ENCODE results near the gene LETM1.

DNA sequence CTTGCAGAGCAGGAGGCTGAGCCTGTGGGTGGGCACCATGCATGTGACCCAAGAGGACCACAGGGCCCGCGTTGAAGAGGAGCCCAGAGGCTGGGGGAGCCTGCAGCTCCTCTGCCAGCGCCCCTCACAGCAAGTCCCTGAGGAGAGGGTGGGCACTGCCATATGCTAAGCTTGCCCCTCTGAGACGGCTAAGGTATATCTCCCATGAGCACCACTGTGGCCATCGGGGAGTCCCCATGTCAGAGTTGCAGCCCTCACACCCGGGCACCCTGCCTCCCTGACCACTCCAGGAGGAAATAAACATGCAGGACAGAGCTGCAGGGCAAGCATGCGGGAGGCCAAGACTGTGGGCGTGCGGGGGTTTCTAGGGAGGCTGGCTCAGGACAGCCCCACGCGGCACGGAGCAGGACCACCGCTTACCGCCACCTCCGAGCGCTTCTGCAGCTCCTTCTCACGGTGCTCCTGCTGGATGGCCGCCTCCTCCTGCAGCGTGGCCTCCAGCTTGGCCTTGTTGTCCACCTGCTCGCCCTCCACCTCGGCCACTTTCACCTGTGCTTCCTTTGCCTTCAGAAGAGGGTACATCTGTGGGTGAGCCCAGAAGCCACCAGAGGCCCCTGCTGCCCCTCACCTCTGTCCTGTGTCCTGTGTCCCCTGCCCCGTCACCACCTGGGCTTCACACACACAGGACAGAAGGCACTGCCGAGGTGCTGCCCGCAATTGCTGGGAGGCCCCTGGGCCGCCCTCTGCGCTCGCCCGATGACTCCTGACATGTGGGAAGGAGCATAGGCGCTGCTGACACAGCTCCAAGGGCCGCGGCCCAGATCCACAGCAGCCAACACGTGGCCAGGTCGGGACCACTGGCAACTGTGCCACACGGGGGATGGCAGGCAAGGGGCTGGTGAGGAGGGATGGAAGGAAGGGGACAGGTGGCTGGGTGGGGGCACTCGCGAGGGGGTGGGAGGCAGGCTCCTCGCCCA is 33.1 kb downstream of the LETM1 start:
- TF ChIP-seq, protein P1, sequence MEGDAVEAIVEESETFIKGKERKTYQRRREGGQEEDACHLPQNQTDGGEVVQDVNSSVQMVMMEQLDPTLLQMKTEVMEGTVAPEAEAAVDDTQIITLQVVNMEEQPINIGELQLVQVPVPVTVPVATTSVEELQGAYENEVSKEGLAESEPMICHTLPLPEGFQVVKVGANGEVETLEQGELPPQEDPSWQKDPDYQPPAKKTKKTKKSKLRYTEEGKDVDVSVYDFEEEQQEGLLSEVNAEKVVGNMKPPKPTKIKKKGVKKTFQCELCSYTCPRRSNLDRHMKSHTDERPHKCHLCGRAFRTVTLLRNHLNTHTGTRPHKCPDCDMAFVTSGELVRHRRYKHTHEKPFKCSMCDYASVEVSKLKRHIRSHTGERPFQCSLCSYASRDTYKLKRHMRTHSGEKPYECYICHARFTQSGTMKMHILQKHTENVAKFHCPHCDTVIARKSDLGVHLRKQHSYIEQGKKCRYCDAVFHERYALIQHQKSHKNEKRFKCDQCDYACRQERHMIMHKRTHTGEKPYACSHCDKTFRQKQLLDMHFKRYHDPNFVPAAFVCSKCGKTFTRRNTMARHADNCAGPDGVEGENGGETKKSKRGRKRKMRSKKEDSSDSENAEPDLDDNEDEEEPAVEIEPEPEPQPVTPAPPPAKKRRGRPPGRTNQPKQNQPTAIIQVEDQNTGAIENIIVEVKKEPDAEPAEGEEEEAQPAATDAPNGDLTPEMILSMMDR (IDR thresholded peaks at IDR 0.05), result no peak
- TF ChIP-seq POLR2A (IDR thresholded peaks at IDR 0.05), result no peak
